DND-41 (cell line): ENCODE data around the gene MAGI1.

Experiments used
- ATAC-seq: fragments of 200-7000 bp; cut with Tn5 transposase; 3 replicates; pipeline ENCODE4 v1.9.1; 2021; ENCODE audit warnings: low read depth; ENCODE audit not compliant: insufficient read depth
- DNase-seq: peaks from one replicate; pipeline ENCODE4 v3.0.0-alpha.2; 2020
- H2AFZ ChIP-seq: 2 replicates; pipeline ENCODE4 v1.6.0; 2012; ENCODE audit warnings: low read depth, low read length
- H3K27ac ChIP-seq: 2 replicates; pipeline ENCODE4 v1.5.1; 2012; ENCODE audit warnings: low read length, inconsistent platforms
- H3K27me3 ChIP-seq: fragments of 200-600 bp; sonication (generic); 2 replicates; pipeline ENCODE4 v1.6.0; 2012; ENCODE audit warnings: low read length, mild to moderate bottlenecking, inconsistent platforms; ENCODE audit not compliant: insufficient read depth, poor library complexity
- H3K36me3 ChIP-seq: 2 replicates; pipeline ENCODE4 v1.5.1; 2012; ENCODE audit warnings: low read length, inconsistent platforms; ENCODE audit not compliant: insufficient read depth
- H3K4me1 ChIP-seq: 2 replicates; pipeline ENCODE4 v1.5.1; 2012; ENCODE audit warnings: mild to moderate bottlenecking, low read length; ENCODE audit not compliant: insufficient read depth
- H3K4me2 ChIP-seq: 2 replicates; pipeline ENCODE4 v1.6.0; 2012; ENCODE audit warnings: mild to moderate bottlenecking, moderate library complexity, low read length, inconsistent platforms; ENCODE audit not compliant: insufficient read depth
- H3K4me3 ChIP-seq, 2 experiments: fragments of 200-600 bp in 1 of 2; shearing (Covaris generic) in 1 of 2; 2 replicates each; pipeline ENCODE4 v1.5.1; 2012 to 2016; ENCODE audit warnings: inconsistent platforms in 2 of 2, low read length in 2 of 2, mild to moderate bottlenecking in 2 of 2, low read depth in 1 of 2, moderate library complexity in 1 of 2
- H3K79me2 ChIP-seq: 2 replicates; pipeline ENCODE4 v1.6.0; 2012; ENCODE audit warnings: low read length, inconsistent platforms; ENCODE audit not compliant: insufficient read depth
- H3K9ac ChIP-seq: 2 replicates; pipeline ENCODE4 v1.6.0; 2012; ENCODE audit warnings: low read depth, mild to moderate bottlenecking, inconsistent platforms, low read length, moderate library complexity
- H3K9me3 ChIP-seq: 2 replicates; pipeline ENCODE4 v1.5.1; 2012; ENCODE audit warnings: low read length, moderate library complexity, mild to moderate bottlenecking, inconsistent platforms; ENCODE audit not compliant: insufficient read depth, severe bottlenecking
- H4K20me1 ChIP-seq: 2 replicates; pipeline ENCODE4 v1.6.0; 2012; ENCODE audit warnings: low read length; ENCODE audit not compliant: insufficient read depth
- CTCF ChIP-seq: IDR thresholded peaks from 2 replicates; pipeline ENCODE4 v1.5.1; 2012; ENCODE audit warnings: borderline replicate concordance, low read length, moderate library complexity, mild to moderate bottlenecking; ENCODE audit not compliant: poor library complexity, severe bottlenecking; ENCODE audit errors: extremely low read depth
- EZH2 ChIP-seq: IDR thresholded peaks from 3 replicates; pipeline ENCODE4 v1.6.1; 2012; ENCODE audit warnings: borderline replicate concordance, low read depth, mild to moderate bottlenecking, moderate library complexity, low read length, inconsistent platforms; ENCODE audit not compliant: severe bottlenecking

Gene MAGI1

GRCh38 chr3:65617787-65618186 is 420.9 kb downstream of the MAGI1 start:
- Histone ChIP-seq H3K79me2 (no peaks in the 10 kb centered on the region), H3K36me3 (no peaks in the 10 kb centered on the region), H3K9ac (no peak overlapping the region), H3K4me1 (no peaks in the 10 kb centered on the region), H4K20me1 (no peaks in the 10 kb centered on the region), H3K4me3 (no peak overlapping the region), H3K4me2 (no peak overlapping the region), H2AFZ (no peak overlapping the region), H3K27me3 (no peaks in the 10 kb centered on the region), H3K27ac (no peak overlapping the region), H3K9me3 (no peaks in the 10 kb centered on the region)
- no peak for DNase-seq
- TF ChIP-seq CTCF (no peak), EZH2 (no peak)
- ATAC-seq: no peak

- Histone ChIP-seq H3K36me3 (no peaks in the 10 kb centered on the region), H4K20me1 (no peaks in the 10 kb centered on the region), H3K9me3 (no peaks in the 10 kb centered on the region), H2AFZ (no peak overlapping the region), H3K4me2 (no peak overlapping the region), H3K4me3 (no peak overlapping the region), H3K27me3 (no peaks in the 10 kb centered on the region), H3K9ac (no peak overlapping the region), H3K79me2 (no peaks in the 10 kb centered on the region), H3K27ac (no peak overlapping the region), H3K4me1 (no peaks in the 10 kb centered on the region)
- no peak for DNase-seq
- no peak for TF ChIP-seq EZH2
- TF ChIP-seq CTCF: no peak
- ATAC-seq: no peak
Observed at GRCh38 chr3:65617209-65617608, 421.5 kb downstream of the MAGI1 start.

GRCh38 chr3:65616563-65616962 is 422.2 kb downstream of the MAGI1 start:
- Histone ChIP-seq H3K4me2 (no peak overlapping the region), H3K27ac (no peak overlapping the region), H3K4me1 (no peaks in the 10 kb centered on the region), H3K36me3 (no peaks in the 10 kb centered on the region), H2AFZ (no peak overlapping the region), H3K4me3 (no peak overlapping the region), H3K9ac (no peak overlapping the region), H3K9me3 (no peaks in the 10 kb centered on the region), H3K27me3 (no peaks in the 10 kb centered on the region), H4K20me1 (no peaks in the 10 kb centered on the region), H3K79me2 (no peaks in the 10 kb centered on the region)
- ATAC-seq (no peak), DNase-seq (no peak)
- TF ChIP-seq EZH2 (no peak), CTCF (no peak)

- Histone ChIP-seq H3K4me3 (no peak overlapping the region), H3K79me2 (no peaks in the 10 kb centered on the region), H4K20me1 (no peaks in the 10 kb centered on the region), H3K9ac (no peak overlapping the region), H3K9me3 (no peaks in the 10 kb centered on the region), H3K27me3 (no peaks in the 10 kb centered on the region), H3K36me3 (no peaks in the 10 kb centered on the region), H3K4me2 (no peak overlapping the region), H3K27ac (no peak overlapping the region), H2AFZ (no peak overlapping the region), H3K4me1 (no peaks in the 10 kb centered on the region)
- DNase-seq (no peak), ATAC-seq (no peak)
- TF ChIP-seq CTCF (no peak), EZH2 (no peak)
Observed at GRCh38 chr3:65615329-65615728, 423.4 kb downstream of the MAGI1 start.
